ENCODE measurements around the gene BMAL2. TPM values are rescaled to one million over a fixed set of nuclear protein-coding genes. Genes with fewer than 3 reads are reported as not detected.

Gene BMAL2
- total and polyA plus RNA-seq, 2 experiments from 2014 or later = 5.5 to 18.2 TPM

DNA sequence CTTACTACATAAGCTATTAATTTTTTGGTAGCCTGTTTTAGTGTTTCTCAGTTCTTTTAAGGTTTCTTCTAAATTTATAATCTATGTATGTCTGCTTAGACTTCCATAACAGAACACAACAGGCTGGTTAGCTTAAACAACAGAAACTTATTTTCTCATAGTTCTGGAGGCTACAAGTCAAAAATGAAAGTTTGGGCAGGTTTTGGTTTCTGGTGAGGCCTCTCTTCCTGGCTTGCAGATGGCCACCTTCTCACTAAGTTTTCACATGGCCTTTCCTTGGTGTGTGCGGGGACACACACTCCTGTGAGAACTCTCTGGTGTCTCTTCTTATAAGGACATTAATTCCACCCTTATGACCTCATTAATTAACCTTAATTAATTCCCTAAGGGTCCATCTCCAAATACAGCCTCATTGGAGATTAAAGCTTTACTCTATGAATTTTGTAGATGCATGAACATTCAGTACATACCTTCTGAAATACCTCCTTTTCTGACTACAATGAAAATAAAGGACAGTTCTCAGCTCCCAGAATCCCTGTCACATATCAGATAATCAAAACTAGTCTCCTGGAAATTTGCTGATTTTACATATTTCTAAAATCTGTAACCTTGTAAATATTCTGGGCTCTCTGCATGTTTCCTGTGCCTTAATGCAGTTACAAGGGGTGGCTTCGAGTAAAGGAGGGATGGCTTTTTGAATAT lies 23.2 kb upstream of the BMAL2 start:
- DNase-seq (ENCODE audit: low spot score) (no peak), ATAC-seq (no peak)
- Mint-ChIP-seq H3K4me3 (no peak overlapping the region), H3K27me3 (ENCODE audit: insufficient read depth, low read depth, poor library complexity) (peaks cover 5% of the 10 kb centered on the region), H3K4me1 (no peaks in the 10 kb centered on the region), H3K27ac (no peak overlapping the region), H3K36me3 (ENCODE audit: low read depth) (peaks cover 28% of the 10 kb centered on the region), H3K9me3 (no peaks in the 10 kb centered on the region)
- H3F3A ChIP-seq (replicated peaks; ENCODE audit: low read depth) = no peaks in the 10 kb centered on the region
- H3K27ac ChIP-seq (ENCODE audit: low read depth) = no peak overlapping the region
- peaks cover 21% of the 10 kb centered on the region for H3K36me3 ChIP-seq (ENCODE audit: insufficient read depth)
- no peak overlapping the region for H2AFZ ChIP-seq
- no peaks in the 10 kb centered on the region for H3K9me2 ChIP-seq (ENCODE audit: insufficient read depth)
- H3K27me3 ChIP-seq (ENCODE audit: insufficient read depth) = no peaks in the 10 kb centered on the region
- no peak overlapping the region for H3K4me2 ChIP-seq
- H3K79me2 ChIP-seq (replicated peaks; ENCODE audit: insufficient read depth) = no peaks in the 10 kb centered on the region
- TF ChIP-seq, protein P1, sequence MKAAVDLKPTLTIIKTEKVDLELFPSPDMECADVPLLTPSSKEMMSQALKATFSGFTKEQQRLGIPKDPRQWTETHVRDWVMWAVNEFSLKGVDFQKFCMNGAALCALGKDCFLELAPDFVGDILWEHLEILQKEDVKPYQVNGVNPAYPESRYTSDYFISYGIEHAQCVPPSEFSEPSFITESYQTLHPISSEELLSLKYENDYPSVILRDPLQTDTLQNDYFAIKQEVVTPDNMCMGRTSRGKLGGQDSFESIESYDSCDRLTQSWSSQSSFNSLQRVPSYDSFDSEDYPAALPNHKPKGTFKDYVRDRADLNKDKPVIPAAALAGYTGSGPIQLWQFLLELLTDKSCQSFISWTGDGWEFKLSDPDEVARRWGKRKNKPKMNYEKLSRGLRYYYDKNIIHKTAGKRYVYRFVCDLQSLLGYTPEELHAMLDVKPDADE (IDR thresholded peaks at IDR 0.05) = no peak
- TF ChIP-seq ZNF114 (CRISPR knock-in tag; IDR thresholded peaks at IDR 0.05) (no peak), CTCF (conservative IDR thresholded peaks at IDR 0.05; ENCODE audit: low read depth in 2 of 2) (no peak), ZNF462 (CRISPR knock-in tag; IDR thresholded peaks at IDR 0.05) (no peak), ZNF331 (CRISPR knock-in tag; IDR thresholded peaks at IDR 0.05; ENCODE audit: low read depth) (no peak), NANOG (IDR thresholded peaks at IDR 0.05; ENCODE audit: borderline replicate concordance) (no peak), EZH2phosphoT487 (IDR thresholded peaks at IDR 0.05; ENCODE audit: unreplicated experiment) (no peak), EZH2 (IDR thresholded peaks at IDR 0.05; ENCODE audit: low read depth, unreplicated experiment) (no peak), STAT1 (IDR thresholded peaks at IDR 0.05; ENCODE audit: unreplicated experiment) (no peak), POLR2AphosphoS5 (IDR thresholded peaks at IDR 0.05; ENCODE audit: low read depth) (no peak)
- TF ChIP-seq, protein P2, sequence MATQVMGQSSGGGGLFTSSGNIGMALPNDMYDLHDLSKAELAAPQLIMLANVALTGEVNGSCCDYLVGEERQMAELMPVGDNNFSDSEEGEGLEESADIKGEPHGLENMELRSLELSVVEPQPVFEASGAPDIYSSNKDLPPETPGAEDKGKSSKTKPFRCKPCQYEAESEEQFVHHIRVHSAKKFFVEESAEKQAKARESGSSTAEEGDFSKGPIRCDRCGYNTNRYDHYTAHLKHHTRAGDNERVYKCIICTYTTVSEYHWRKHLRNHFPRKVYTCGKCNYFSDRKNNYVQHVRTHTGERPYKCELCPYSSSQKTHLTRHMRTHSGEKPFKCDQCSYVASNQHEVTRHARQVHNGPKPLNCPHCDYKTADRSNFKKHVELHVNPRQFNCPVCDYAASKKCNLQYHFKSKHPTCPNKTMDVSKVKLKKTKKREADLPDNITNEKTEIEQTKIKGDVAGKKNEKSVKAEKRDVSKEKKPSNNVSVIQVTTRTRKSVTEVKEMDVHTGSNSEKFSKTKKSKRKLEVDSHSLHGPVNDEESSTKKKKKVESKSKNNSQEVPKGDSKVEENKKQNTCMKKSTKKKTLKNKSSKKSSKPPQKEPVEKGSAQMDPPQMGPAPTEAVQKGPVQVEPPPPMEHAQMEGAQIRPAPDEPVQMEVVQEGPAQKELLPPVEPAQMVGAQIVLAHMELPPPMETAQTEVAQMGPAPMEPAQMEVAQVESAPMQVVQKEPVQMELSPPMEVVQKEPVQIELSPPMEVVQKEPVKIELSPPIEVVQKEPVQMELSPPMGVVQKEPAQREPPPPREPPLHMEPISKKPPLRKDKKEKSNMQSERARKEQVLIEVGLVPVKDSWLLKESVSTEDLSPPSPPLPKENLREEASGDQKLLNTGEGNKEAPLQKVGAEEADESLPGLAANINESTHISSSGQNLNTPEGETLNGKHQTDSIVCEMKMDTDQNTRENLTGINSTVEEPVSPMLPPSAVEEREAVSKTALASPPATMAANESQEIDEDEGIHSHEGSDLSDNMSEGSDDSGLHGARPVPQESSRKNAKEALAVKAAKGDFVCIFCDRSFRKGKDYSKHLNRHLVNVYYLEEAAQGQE (IDR thresholded peaks at IDR 0.05; ENCODE audit: unreplicated experiment) = no peak
- no peaks in the 10 kb centered on the region; the same call in 1 of the 2 replicates for H4K20me1 ChIP-seq (replicated peaks; ENCODE audit: insufficient read depth)
- H3K4me1 ChIP-seq (ENCODE audit: insufficient read depth) = no peaks in the 10 kb centered on the region
- H3K4me3 ChIP-seq = no peak overlapping the region
